HL-60 (cell line): Measurements from ENCODE around the gene SCAMP3.

Experiments used
- GABPA ChIP-seq: IDR thresholded peaks from 2 replicates; pipeline ENCODE4 v1.6.1; 2012; ENCODE audit warnings: low read depth
- POLR2AphosphoS5 ChIP-seq: IDR thresholded peaks from 2 replicates; pipeline ENCODE4 v1.6.1; 2012; ENCODE audit warnings: low read depth
- SPI1 ChIP-seq: IDR thresholded peaks from 2 replicates; pipeline ENCODE4 v1.6.1; 2012; ENCODE audit warnings: low read depth, mild to moderate bottlenecking, borderline replicate concordance
- TF ChIP-seq, protein P1 (sequence below): IDR thresholded peaks from 2 replicates; pipeline ENCODE4 v1.6.1; 2012; ENCODE audit warnings: low read depth; ENCODE audit not compliant: insufficient replicate concordance
- TF ChIP-seq, protein P2 (sequence below): IDR thresholded peaks from one replicate; pipeline ENCODE4 v1.5.1; 2011; ENCODE audit warnings: low read length, control low read depth, inconsistent platforms; ENCODE audit not compliant: insufficient read depth

DNA sequence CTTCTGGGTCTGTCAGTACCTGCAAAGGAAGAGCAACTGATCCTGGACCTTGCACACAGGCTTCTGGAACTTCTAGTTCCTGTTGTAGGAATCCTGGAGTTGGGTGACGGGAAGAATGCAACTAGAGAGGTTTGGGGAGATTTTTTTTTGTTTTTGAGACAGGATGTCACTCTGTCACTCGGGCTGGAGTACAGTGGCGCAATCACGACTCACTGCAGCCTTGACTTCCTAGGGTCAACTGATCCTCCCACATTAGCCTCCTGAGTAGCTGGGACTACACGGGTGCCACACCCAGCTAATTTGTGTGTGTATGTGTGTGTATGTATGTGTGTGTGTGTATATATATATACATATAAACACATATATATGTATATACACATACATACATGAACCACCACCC is 25.7 kb downstream of the SCAMP3 start:
- TF ChIP-seq, protein P1, sequence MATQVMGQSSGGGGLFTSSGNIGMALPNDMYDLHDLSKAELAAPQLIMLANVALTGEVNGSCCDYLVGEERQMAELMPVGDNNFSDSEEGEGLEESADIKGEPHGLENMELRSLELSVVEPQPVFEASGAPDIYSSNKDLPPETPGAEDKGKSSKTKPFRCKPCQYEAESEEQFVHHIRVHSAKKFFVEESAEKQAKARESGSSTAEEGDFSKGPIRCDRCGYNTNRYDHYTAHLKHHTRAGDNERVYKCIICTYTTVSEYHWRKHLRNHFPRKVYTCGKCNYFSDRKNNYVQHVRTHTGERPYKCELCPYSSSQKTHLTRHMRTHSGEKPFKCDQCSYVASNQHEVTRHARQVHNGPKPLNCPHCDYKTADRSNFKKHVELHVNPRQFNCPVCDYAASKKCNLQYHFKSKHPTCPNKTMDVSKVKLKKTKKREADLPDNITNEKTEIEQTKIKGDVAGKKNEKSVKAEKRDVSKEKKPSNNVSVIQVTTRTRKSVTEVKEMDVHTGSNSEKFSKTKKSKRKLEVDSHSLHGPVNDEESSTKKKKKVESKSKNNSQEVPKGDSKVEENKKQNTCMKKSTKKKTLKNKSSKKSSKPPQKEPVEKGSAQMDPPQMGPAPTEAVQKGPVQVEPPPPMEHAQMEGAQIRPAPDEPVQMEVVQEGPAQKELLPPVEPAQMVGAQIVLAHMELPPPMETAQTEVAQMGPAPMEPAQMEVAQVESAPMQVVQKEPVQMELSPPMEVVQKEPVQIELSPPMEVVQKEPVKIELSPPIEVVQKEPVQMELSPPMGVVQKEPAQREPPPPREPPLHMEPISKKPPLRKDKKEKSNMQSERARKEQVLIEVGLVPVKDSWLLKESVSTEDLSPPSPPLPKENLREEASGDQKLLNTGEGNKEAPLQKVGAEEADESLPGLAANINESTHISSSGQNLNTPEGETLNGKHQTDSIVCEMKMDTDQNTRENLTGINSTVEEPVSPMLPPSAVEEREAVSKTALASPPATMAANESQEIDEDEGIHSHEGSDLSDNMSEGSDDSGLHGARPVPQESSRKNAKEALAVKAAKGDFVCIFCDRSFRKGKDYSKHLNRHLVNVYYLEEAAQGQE, result no peak
- TF ChIP-seq, protein P2, sequence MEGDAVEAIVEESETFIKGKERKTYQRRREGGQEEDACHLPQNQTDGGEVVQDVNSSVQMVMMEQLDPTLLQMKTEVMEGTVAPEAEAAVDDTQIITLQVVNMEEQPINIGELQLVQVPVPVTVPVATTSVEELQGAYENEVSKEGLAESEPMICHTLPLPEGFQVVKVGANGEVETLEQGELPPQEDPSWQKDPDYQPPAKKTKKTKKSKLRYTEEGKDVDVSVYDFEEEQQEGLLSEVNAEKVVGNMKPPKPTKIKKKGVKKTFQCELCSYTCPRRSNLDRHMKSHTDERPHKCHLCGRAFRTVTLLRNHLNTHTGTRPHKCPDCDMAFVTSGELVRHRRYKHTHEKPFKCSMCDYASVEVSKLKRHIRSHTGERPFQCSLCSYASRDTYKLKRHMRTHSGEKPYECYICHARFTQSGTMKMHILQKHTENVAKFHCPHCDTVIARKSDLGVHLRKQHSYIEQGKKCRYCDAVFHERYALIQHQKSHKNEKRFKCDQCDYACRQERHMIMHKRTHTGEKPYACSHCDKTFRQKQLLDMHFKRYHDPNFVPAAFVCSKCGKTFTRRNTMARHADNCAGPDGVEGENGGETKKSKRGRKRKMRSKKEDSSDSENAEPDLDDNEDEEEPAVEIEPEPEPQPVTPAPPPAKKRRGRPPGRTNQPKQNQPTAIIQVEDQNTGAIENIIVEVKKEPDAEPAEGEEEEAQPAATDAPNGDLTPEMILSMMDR, result no peak
- TF ChIP-seq POLR2AphosphoS5 (no peak), SPI1 (no peak), GABPA (no peak)
